Peyer's patch (tissue), 4 donors: Measurements from ENCODE around the gene FZD4.

ENCODE experiments used
- POLR2A ChIP-seq, 2 donors: fragments of 450-650 bp; IDR thresholded peaks; one replicate each; pipeline ENCODE4 v1.5.1; 2017; ENCODE audit warnings: antibody characterized with exemption in 2 of 2, mild to moderate bottlenecking in 2 of 2, moderate library complexity in 2 of 2
- TF ChIP-seq, protein P1 (sequence below), 6 experiments: fragments of 450-650 bp in 4 of 6; fragments of 200-600 bp in 2 of 6; sonication (generic) in 1 of 6; IDR thresholded peaks; one replicate each; pipeline ENCODE4 v1.5.1; 2017 to 2019; ENCODE audit warnings: antibody characterized with exemption in 6 of 6, mild to moderate bottlenecking in 3 of 6, moderate library complexity in 1 of 6

DNA sequence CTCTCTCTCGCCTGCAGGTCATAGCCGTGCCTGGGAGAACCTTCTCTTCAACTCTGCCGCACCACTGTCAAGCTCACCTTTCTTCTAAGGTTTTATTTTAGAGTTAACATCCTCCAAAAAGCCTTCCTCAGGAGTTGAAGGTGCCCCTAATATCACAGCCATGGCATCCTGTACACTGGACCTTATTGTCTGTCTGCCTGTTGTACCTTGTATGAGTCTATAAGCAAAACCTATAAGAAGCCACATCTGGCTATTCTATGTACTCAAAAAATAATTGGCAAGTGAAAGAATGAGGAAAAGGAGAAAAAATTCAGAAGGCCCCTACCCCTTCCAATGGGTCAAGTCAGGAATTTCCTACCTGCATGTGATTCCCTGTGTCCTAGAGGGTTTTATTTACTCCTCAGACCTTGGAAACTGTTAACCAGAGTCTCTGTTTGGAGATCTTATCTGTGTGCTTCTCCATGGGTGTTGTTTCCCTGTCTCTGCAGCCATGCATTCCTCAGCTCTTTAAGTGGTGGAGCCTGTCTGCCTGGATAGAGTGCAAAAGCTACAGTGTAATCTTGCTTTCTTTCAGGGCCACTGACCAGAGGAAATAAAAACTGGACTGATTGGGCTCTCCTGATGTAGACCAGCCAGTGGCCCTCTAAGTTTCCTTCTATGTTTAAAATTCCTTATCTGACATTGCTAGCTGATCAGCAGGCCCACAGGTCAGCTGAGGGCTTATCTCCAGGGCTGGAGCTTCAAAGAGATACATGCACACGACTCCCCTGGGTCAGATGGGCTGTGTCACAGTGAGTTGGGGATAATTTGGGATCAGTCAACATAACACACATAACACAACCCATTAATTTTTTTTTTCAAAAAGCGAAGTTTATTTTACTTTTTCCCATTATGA lies 44.9 kb upstream of the FZD4 start:
- TF ChIP-seq POLR2A (IDR thresholded peaks at IDR 0.05) = no peak
- TF ChIP-seq, protein P1, sequence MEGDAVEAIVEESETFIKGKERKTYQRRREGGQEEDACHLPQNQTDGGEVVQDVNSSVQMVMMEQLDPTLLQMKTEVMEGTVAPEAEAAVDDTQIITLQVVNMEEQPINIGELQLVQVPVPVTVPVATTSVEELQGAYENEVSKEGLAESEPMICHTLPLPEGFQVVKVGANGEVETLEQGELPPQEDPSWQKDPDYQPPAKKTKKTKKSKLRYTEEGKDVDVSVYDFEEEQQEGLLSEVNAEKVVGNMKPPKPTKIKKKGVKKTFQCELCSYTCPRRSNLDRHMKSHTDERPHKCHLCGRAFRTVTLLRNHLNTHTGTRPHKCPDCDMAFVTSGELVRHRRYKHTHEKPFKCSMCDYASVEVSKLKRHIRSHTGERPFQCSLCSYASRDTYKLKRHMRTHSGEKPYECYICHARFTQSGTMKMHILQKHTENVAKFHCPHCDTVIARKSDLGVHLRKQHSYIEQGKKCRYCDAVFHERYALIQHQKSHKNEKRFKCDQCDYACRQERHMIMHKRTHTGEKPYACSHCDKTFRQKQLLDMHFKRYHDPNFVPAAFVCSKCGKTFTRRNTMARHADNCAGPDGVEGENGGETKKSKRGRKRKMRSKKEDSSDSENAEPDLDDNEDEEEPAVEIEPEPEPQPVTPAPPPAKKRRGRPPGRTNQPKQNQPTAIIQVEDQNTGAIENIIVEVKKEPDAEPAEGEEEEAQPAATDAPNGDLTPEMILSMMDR (IDR thresholded peaks at IDR 0.05) = no peak
